GM10847 (cell line): Measurements from ENCODE around the gene PDE8B.

Experiments used
- POLR2A ChIP-seq: IDR thresholded peaks from 2 replicates; pipeline ENCODE4 v1.6.1; 2011; ENCODE audit not compliant: insufficient read length; ENCODE audit errors: extremely low read depth

The PDE8B gene

DNA sequence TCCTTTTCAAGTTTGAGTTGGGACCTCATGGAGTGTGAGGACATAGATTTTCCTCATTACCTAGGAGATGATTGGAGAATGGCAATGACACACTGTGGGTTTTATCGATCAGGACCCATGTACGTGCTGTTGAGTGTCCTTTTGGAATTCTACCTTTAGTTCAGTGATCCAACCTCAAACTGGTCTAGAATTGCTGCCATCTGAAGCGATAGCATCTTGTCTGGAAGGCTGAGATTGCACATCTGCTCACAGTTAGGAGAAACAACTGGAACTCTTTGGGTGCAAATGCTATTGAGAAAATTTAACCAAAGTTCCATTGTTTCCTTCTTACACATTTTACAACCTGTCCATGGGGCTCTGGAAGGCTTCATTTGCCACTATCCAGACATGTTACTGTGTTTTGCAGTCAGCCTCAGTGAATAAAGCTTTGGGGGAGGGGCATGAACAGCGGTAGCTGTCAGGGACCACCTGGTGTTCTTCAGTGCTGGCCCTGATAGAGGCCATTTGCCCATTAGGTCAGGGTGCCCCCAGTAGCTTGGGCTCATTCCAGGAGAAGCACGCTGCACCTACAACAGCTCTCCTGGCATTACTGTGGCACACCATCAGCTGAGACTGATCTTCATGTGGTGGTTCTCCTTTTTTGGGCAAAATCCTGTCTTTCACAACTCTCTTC, 123.1 kb downstream of the PDE8B start:
- no peak for TF ChIP-seq POLR2A

DNA sequence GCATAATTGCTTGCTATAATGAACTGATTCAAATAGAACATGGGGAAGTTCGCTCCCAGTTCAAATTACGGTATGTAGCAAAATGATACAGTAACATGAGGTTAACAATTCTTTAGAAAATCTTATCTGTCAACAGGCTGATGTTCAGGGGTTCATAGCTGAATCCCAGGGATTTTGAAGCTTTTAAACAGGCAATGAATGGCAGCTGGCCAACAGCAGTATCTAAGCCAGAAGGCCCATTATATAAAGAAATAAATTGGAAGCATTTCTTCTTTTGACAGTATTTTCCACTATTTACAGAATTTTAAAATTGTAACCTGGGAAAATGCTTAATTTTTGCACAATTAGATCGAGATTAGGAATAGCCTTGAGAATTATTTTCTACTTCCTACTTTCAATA, 126.8 kb downstream of the PDE8B start:
- no peak for TF ChIP-seq POLR2A

DNA sequence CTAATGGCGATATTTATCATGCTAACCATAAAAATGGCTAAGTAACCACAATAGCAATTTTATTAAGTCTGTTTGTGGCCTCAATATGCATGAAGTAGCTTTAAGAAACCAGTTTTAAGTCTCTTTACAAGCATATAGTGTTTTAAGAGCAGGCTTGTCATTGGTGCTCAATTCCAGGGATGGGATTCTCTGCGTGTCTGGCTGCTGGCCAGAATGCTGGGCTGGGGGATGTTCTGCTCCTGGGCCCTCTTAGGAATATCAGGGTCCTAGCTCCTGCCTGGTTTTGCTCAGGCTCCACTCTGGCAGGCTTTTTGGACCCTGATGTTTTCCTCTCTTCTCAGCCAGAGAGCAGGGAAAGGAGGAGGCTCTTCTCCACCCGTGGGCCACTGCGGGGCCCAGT, 127.2 kb downstream of the PDE8B start:
- TF ChIP-seq POLR2A = no peak

DNA sequence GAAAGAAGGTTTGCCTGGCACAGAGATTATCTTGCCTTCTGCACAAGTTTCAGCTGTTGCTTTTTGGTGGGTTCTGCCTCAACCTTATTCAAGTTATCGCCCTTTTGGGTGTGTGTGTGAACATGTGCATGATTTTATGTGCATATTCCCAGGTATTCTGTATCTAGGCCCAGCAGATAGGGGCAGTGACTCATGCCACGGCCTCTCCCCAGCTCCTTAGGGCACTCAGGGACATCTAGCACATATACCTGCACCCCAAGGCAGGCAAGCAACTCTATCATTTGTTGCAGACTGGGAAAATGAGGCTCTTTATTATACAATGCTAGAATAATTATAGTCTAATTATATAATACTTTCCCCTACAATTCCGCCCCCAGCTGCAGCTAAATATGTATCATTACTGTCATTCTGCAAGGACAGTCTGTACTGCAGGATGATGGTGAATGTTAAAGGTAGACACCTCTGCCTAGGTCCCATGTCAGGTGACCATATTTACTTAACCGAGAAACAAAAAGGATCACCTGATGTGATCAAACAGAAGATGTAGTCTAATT, 128.9 kb downstream of the PDE8B start:
- no peak for TF ChIP-seq POLR2A

DNA sequence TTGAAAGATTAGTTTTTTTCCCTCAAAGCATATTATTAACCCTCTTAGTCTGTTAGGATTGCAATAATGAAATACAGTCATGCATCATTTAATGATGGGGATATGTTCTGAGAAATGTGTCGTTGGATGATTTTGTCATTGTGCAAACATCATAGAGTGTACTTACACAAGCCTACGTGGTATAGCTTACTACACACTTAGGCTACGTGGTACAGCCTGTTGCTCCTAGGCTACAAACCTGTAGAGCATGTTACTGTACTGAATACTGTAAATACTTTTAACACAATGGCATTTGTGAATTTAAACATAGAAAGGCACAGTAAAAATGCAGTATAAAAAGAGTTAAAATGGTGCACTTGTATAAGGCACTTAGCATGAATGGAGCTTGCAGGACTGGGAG, 132.7 kb downstream of the PDE8B start:
- no peak for TF ChIP-seq POLR2A

DNA sequence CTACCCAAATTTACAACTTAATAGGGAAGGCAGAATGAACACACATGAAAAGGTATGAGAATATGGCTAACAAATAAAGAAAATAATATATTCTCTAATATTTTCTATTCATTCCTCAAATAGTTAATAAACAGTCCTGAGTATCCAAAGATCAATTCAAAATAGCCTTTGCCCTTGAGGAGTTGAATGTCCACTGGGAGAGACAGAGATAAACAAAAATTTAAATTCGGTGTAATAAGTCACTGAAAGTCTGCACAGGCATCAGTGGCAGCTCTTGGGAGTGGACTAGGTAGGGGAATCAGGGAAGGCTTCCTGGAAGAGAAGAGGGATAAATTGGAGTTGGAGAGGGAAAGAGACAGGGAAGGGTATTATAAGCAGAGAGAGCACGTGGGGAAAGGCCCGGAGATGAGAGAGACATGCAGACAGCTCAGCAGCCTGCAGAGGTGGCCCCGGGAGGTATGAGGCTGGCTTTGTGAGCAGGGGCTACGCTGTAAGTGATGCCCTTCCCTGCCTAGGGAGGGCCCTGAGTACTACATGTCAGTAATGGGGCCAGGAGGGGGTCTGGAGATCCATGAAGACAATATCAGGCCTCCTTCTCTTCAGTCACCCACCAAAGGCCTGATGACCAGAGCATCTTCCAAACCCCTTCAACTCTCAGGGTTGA, 137.1 kb downstream of the PDE8B start:
- TF ChIP-seq POLR2A = no peak

DNA sequence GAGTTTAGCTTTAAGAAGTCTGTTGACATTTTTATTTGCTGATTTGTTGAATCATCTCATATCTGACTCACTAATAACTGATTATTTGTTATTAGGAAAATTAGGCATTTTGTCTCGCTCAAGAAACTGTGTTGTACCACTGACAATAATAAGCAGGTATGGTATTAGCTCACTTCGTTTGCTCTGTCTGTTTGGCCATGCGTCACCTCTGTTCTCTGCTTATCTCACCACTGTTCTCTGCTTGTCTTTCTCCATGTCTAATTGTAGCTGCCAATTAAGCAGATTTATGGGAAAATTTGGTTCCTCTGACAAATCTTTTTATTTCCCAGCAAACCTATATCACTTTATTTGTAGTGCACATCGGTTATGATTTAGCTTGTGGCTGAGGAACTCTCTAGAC, 142.8 kb downstream of the PDE8B start:
- TF ChIP-seq POLR2A = no peak

DNA sequence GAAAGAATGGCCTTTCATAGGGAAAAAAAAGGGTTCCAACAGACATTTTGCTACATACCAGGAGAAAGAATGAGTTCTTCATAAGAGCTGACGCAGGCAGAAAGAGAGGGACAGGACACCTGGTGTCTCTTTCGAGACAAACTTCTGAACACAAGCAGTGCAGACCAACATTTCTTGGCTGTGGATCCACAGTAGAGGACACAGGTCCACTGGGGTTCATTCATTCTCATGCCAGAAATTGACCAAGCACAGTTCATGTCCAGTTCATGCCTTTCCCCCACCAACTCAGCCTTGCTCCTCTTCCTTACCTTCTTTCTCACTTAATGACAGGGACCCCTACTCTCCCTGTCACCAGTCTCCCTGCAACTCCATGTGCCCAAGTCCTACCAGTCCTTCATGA, 144.0 kb downstream of the PDE8B start:
- no peak for TF ChIP-seq POLR2A

DNA sequence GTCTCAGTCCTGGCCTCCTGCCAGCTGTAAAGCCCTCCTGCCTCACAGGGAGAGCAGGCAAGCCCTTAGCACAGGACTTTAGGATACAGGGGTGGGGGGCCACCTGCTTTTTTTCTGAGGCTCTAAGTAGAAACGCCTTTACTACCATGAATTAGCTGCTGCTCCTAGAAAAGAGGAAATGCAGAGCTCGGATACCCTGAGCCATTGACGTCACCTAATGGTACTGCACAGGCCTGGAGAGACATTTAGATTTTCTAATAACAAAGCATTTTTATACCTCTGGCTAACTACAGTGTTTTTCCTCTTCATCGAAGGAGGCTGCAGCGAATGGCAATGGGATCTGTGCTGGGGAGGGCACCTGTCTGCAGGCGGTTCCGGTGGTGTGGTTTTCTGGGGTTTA, 144.6 kb downstream of the PDE8B start:
- no peak for TF ChIP-seq POLR2A

DNA sequence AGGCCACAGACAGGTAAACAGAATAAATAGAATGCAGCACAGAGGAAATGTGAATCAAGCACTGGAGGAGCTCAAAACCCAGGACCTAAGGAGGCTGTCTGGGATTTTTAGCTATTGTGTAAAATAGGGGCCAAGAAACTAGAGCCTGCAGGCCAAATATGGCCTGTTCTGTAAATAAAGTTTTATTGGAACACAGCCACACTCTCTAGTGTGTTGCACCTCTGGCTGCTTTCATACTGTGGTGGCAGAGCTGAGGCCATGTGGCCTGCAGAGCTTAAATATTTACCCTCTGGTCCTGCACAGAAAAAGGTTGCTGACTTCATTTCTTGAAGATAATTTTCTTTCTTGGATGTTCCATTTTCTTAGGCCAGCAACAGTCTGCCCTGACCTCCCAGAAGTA, 145.3 kb downstream of the PDE8B start:
- TF ChIP-seq POLR2A = no peak

DNA sequence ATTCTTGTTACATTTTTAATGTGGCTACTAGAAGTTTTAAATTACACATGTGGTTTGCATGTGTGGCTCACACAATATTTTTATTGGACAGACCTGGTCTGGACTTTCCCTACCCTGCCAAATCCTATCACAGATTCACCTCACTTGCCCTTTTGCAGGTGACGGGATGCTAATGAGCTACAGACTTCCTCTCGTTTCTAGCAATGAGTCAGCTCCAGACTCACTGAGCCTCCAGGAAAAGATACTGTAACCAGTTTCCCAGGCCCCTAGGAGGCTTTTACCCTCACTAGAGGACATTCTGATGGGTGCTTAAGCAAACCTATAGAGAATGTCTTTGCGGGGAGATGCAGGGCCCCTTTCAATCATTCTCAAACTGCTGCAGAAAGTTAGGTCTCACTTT, 146.3 kb downstream of the PDE8B start:
- no peak for TF ChIP-seq POLR2A

DNA sequence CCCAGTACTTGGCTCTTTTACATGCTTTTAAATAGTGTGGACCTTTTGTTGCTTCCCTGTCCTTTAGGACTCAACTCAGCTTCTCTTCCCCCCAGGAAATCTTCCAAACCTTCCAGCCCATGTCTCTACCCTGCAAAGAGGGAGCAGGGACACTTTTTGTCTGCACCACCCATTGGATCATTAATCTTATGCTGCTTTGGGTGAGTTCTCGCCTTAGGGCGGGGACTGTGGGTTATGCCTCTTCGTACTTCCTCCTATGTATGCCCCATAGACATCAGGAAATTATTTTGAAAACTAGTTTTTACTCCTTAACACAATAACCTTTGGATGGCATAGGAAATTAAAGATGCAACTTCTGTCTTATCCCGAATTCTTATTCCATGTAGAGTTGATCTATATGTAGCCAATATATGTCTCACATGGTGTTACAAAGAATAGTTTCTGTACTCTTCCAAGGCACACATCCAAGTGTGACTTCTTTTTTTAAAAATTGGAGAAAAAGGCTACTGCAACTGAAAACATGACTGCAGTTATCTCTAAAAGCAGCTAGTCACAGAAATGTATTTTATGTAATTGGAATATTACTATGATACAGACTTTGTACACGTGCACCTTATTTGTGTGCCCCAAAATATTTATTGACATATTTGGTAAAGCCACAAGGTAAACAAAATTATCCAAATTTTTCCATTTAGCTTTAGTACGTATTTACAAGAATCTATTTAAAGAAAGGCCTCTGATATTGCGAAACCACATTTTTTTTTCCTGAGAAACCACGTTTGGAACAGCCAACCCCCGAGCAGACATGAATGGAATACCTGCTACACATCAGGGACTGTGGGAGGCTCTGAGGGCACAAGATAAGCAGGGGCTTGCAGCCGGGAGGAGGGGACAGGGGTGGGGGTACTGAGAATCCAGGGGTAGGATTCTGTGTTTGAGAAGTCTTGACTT, 148.1 kb downstream of the PDE8B start:
- TF ChIP-seq POLR2A = no peak

DNA sequence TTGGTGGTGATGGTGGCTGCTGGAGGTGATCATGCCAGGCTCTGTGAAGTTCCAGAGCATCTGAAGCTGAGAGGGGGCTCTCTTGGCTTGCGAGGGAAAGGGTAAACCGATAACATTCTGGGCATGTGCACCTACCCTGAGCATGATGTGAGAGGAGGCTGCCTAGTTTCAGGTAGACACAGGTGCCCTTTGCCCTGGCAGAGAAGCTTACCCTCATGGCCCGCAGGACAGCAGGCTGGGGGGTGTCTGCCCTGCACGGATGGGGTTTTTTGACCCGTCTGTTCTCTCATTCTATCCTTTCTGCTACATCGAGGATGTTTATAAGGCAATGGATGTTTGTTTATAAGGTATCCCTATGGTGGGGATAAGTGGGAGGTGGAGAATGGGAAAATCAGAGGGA, 148.8 kb downstream of the PDE8B start:
- no peak for TF ChIP-seq POLR2A

DNA sequence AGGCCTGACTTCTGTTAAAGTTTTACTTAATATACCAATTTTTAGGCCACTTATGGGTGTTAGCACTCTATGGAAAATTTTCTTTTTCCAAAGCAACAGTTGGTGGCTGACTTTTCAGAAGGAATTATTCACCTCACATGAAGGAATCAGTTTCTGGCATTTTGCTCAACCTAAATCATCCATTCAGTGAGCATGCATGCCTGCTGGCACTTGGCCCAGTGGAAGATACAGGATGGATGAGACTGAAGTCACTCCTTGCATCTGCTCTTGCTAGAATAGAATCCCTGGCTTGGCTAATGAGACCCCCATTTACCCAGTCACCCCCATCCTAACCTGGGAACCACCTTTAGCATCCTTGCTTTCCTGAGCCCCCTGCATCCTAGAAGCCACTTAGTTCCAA, 149.9 kb downstream of the PDE8B start:
- TF ChIP-seq POLR2A = no peak

DNA sequence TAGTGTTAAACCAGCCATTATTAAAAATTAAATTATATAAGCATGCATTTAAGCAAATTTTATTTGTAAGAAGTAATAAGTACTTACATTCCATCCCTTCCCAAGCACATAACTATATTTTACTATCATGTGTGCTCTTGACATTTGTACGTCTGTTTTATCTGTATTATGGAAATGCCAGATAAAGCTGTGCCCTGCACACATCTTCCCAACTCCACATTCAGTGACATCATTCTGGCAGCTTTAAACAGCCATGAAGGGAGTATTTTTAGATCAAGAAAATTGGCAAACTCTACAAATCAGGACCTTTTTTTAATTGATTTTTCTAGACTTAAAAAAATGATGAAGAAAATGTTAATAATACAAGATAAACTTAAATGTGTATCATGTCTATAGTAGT, 150.5 kb downstream of the PDE8B start:
- no peak for TF ChIP-seq POLR2A
